Measurements from ENCODE around the gene ANKDD1B.

Gene ANKDD1B

DNA sequence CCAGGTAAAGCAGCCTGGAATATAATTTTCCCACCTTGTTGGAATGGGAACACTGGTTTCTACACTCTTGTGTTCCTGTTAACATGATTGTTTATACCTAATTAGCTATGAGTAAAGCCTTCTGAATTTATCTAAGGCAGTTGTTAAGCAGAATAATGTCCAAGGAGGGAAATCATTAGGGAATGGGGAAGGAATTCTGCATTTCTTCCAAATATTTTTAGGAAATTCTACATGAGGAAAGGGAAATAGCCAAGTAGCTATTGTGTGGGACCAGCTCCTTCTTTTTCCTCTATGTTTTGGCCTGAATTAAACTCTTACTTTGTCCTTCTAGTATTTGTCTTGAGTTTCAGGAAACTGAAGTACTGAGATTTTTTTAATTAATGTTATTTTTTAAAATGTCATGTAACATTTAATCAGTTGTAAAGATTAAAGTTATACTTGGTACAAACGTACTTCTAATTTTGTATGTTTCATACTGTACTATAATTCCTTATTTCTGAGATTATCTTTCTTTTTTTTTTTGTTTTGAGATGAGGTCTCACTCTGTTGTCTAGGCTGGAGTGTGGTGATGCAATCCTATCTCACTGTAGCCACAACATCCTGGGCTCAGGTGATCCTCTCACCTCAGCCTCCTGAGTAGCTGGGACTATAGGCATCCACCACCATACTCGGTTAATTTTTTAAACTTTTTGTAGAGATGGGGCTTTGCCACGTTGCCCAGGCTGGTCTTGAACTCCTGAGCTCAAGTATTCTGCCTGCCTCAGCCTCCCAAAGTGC lies 28.5 kb downstream of the ANKDD1B start:
- TF ChIP-seq, protein P1, sequence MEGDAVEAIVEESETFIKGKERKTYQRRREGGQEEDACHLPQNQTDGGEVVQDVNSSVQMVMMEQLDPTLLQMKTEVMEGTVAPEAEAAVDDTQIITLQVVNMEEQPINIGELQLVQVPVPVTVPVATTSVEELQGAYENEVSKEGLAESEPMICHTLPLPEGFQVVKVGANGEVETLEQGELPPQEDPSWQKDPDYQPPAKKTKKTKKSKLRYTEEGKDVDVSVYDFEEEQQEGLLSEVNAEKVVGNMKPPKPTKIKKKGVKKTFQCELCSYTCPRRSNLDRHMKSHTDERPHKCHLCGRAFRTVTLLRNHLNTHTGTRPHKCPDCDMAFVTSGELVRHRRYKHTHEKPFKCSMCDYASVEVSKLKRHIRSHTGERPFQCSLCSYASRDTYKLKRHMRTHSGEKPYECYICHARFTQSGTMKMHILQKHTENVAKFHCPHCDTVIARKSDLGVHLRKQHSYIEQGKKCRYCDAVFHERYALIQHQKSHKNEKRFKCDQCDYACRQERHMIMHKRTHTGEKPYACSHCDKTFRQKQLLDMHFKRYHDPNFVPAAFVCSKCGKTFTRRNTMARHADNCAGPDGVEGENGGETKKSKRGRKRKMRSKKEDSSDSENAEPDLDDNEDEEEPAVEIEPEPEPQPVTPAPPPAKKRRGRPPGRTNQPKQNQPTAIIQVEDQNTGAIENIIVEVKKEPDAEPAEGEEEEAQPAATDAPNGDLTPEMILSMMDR (IDR thresholded peaks at IDR 0.05; ENCODE audit: extremely low read depth, insufficient read depth, missing control alignments): no peak
- DNase-seq (ENCODE audit: low spot score): no peak
- in situ Hi-C loops (cut with MboI; ENCODE audit: low pct_unique_long_range_greater_than_20kb, low sequenced_read_pairs, unreplicated experiment): no loop called here

DNA sequence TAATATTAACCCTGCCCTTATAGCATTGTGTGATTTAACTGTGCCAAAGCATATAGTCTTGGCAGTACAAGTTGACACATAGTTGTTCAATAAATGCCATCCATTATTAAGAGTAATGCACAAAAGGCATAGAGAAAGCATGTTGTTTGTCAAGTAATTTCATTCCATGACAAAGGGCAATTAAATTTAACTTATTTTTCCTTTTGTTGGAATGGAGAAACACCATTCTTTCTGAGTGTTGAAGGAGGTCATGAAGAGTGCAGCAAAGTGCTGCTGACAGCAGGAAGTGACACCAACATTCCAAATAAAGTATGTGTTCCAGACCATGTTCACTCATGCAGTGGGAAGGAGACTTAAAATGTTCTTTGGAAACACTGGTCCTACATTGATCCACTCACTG lies 29.1 kb downstream of the ANKDD1B start:
- DNase-seq (ENCODE audit: low spot score): no peak
- TF ChIP-seq, protein P1 (IDR thresholded peaks at IDR 0.05; ENCODE audit: extremely low read depth, insufficient read depth, missing control alignments): no peak
- in situ Hi-C loops (cut with MboI; ENCODE audit: low pct_unique_long_range_greater_than_20kb, low sequenced_read_pairs, unreplicated experiment): no loop called here

DNA sequence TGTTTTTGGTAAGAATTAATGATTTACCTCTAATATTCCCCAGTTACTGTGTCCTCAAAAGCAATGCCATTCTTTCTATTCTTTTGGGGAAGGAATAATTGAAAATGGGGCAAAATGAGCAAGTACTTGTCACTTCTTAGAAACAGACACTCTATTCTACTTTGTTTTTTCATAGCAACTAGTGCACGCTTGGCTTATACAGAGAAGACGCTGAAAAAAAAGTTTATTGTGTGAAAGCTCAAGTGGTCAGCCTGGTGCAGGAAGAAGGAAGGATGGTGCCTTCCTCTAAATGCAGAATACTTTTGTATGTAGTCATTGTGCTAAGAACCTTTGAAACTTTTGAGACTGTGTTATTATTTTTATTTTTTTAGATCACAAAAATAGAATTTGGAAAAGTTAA lies 29.6 kb downstream of the ANKDD1B start:
- in situ Hi-C loops (cut with MboI; ENCODE audit: low pct_unique_long_range_greater_than_20kb, low sequenced_read_pairs, unreplicated experiment): no loop called here
- TF ChIP-seq, protein P1 (IDR thresholded peaks at IDR 0.05; ENCODE audit: extremely low read depth, insufficient read depth, missing control alignments): no peak
- no peak for DNase-seq (ENCODE audit: low spot score)

DNA sequence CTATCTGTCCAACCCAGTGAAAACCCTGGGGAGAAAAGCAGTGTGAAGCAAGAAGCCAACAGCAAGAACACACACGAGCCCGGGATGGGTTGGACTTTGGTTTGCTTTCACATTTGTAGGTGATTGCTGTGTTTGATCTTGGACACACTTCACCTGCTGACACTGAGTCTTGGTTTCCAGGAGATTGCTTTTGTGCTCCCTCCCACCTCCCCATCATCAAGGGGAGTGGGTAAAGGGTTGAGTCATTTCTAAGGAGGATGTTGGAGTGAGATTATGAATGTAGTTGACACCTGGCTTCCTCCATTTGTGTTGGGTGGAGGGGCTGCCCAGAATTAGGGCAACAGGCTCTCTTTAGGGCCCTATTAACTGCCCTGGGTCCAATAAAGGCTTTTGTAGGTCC lies 37.5 kb downstream of the ANKDD1B start:
- peak; percentile 64 for DNase-seq (ENCODE audit: low spot score)
- TF ChIP-seq, protein P1 (IDR thresholded peaks at IDR 0.05; ENCODE audit: extremely low read depth, insufficient read depth, missing control alignments): no peak
- in situ Hi-C loops (cut with MboI; ENCODE audit: low pct_unique_long_range_greater_than_20kb, low sequenced_read_pairs, unreplicated experiment): no loop called here

DNA sequence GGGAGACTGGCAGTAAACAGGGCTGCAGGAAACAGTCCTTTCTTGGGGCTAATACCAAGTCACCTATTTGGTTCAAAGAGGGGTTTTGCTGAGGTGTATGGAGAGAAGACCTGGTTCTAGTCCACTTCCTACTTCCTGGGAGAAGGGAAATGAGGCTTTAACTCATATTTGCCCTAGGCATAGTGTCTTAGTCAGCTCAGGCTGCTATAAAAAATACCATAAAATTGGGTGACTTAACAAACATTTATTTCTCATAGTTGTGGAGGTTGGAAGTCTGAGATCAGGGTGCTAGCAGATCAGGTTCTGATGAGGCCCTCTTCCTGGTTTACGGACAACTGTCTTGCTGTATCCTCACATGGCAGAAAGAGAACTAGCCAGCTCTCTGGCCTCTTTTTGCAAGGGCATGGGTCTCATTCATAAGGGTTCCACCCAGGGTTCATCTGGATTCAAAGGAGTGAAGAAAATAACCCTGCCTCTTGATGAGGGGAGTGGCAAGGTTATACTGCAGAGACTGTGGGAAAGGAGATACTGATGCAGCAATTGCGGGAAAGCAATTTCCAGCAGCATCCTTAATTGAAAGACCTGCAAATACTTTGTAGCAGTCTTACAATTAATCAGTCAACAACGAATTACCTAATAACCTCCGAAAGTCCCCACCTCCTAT lies 40.5 kb downstream of the ANKDD1B start:
- in situ Hi-C loops (cut with MboI; ENCODE audit: low pct_unique_long_range_greater_than_20kb, low sequenced_read_pairs, unreplicated experiment): no loop called here
- DNase-seq (ENCODE audit: low spot score): no peak
- TF ChIP-seq, protein P1 (IDR thresholded peaks at IDR 0.05; ENCODE audit: extremely low read depth, insufficient read depth, missing control alignments): no peak

DNA sequence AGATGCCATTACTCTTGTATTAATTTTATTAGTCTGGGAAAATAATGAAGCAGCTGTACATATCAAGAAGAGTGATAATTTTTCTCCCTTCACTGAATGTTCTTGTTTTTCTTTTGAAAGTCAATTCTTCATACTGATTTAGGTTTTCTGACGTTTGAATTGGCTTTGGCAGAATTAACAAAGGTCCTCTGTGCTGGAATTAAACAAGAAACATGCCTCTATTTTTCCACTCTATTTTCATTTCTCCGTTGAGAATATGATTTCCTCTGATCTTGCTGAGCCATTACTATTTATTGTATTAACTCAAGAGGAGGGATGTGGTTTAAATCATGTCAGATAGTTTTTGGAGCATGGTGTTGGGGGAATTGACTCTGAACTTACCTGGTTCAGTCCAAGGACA lies 42.3 kb downstream of the ANKDD1B start:
- TF ChIP-seq, protein P1 (IDR thresholded peaks at IDR 0.05; ENCODE audit: extremely low read depth, insufficient read depth, missing control alignments): no peak
- in situ Hi-C loops (cut with MboI; ENCODE audit: low pct_unique_long_range_greater_than_20kb, low sequenced_read_pairs, unreplicated experiment): no loop called here
- no peak for DNase-seq (ENCODE audit: low spot score)
